ENCODE data around the gene MPPED2.

- TF ChIP-seq CTCF (IDR thresholded peaks at IDR 0.05): no peak
- TF ChIP-seq POLR2A (IDR thresholded peaks at IDR 0.05): no peak
These were observed 17.2 kb downstream of the MPPED2 start for GRCh38 chr11:30568931-30569330.
